ENCODE measurements around the gene SMIM11.

The SMIM11 gene

GRCh38 chr21:34337741-34338140, 37.6 kb upstream of the SMIM11 start:
- Histone ChIP-seq H3K18ac (ENCODE audit: low read depth in 1 of 2, low read length in 2 of 2) (no peak overlapping the region), H3K23ac (ENCODE audit: low read length in 2 of 2) (no peak overlapping the region), H2BK5ac (ENCODE audit: low read depth, low read length, poor library complexity, severe bottlenecking) (no peak overlapping the region), H3K27me3 (ENCODE audit: control insufficient read depth in 1 of 2, insufficient read depth in 1 of 2, low read length in 2 of 2) (no peaks in the 10 kb centered on the region), H3K14ac (ENCODE audit: low read length in 2 of 2) (no peak overlapping the region), H4K8ac (ENCODE audit: low read length) (no peak overlapping the region), H3K4me3 (ENCODE audit: insufficient read depth in 1 of 2, low read depth in 1 of 2, low read length in 2 of 2) (no peak overlapping the region), H3K79me1 (replicated peaks; ENCODE audit: low read length, poor library complexity, severe bottlenecking) (no peaks in the 10 kb centered on the region), H3K4ac (ENCODE audit: low read depth in 1 of 2, low read length in 2 of 2) (no peak overlapping the region), H2AK5ac (ENCODE audit: low read length, severe bottlenecking) (peak overlapping the region; percentile 40), H3K4me2 (ENCODE audit: low read length, poor library complexity, severe bottlenecking) (no peak overlapping the region), H3K9ac (ENCODE audit: low read length) (no peak overlapping the region), H3K4me1 (ENCODE audit: control insufficient read depth, insufficient read depth, low read depth, low read length) (peaks cover 19% of the 10 kb centered on the region), H2BK15ac (ENCODE audit: low read depth, poor library complexity, severe bottlenecking) (no peak overlapping the region), H2BK120ac (ENCODE audit: low read depth, low read length) (no peak overlapping the region), H2BK12ac (ENCODE audit: low read length in 2 of 2) (no peak overlapping the region), H2AFZ (ENCODE audit: low read depth, low read length) (no peak overlapping the region), H4K91ac (ENCODE audit: low read length) (no peak overlapping the region), H3K27ac (ENCODE audit: low read length, poor library complexity, severe bottlenecking) (no peak overlapping the region), H3K36me3 (ENCODE audit: control insufficient read depth in 1 of 2, insufficient read depth in 2 of 2, low read depth in 1 of 2, low read length in 2 of 2) (no peaks in the 10 kb centered on the region), H3K9me3 (ENCODE audit: control insufficient read depth, low read length) (no peaks in the 10 kb centered on the region)
- 69% methylated on average over 4 of the region's 6 CpGs for WGBS
- peak; percentile 14 for DNase-seq

DNA sequence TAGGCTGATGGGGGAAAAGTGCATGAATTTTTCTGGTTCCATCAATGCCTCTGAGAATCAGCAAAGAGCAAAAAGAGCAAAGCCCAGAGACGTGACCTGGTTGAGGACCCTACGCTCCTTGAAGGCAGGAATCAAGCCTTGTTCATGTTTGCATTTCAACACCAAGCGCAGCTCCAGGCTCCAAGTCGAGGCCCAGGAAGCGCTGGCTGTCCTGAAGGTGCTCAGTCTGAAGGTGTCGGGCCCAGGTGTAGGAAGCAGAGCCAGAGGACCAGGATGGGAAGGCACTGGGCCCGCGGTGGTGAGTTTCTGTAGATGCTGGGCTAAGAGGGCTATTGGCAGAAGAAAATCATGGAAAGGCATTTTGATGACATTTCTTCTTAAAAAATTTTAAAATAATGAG, 37.1 kb upstream of the SMIM11 start:
- H2BK5ac ChIP-seq (ENCODE audit: low read depth, low read length, poor library complexity, severe bottlenecking), result no peak overlapping the region
- no peak overlapping the region for H3K4me3 ChIP-seq (ENCODE audit: insufficient read depth in 1 of 2, low read depth in 1 of 2, low read length in 2 of 2)
- DNase-seq, result no peak
- no peak overlapping the region for H3K18ac ChIP-seq (ENCODE audit: low read depth in 1 of 2, low read length in 2 of 2)
- H3K23ac ChIP-seq (ENCODE audit: low read length in 2 of 2), result no peak overlapping the region
- H2BK12ac ChIP-seq (ENCODE audit: low read length in 2 of 2), result no peak overlapping the region
- H3K4ac ChIP-seq (ENCODE audit: low read depth in 1 of 2, low read length in 2 of 2), result no peak overlapping the region
- H3K27me3 ChIP-seq (ENCODE audit: control insufficient read depth in 1 of 2, insufficient read depth in 1 of 2, low read length in 2 of 2), result no peaks in the 10 kb centered on the region
- no peak overlapping the region for H4K91ac ChIP-seq (ENCODE audit: low read length)
- H2BK120ac ChIP-seq (ENCODE audit: low read depth, low read length), result no peak overlapping the region
- no peaks in the 10 kb centered on the region for H3K36me3 ChIP-seq (ENCODE audit: control insufficient read depth in 1 of 2, insufficient read depth in 2 of 2, low read depth in 1 of 2, low read length in 2 of 2)
- no peak overlapping the region for H3K9ac ChIP-seq (ENCODE audit: low read length)
- 94% methylated on average over 6 of the region's 8 CpGs for WGBS
- no peak overlapping the region for H2BK15ac ChIP-seq (ENCODE audit: low read depth, poor library complexity, severe bottlenecking)
- H3K79me1 ChIP-seq (replicated peaks; ENCODE audit: low read length, poor library complexity, severe bottlenecking), result no peaks in the 10 kb centered on the region
- no peak overlapping the region for H3K4me2 ChIP-seq (ENCODE audit: low read length, poor library complexity, severe bottlenecking)
- no peak overlapping the region for H2AFZ ChIP-seq (ENCODE audit: low read depth, low read length)
- H2AK5ac ChIP-seq (ENCODE audit: low read length, severe bottlenecking), result no peak overlapping the region
- H3K4me1 ChIP-seq (ENCODE audit: control insufficient read depth, insufficient read depth, low read depth, low read length), result peaks cover 18% of the 10 kb centered on the region
- H3K14ac ChIP-seq (ENCODE audit: low read length in 2 of 2), result no peak overlapping the region
- H4K8ac ChIP-seq (ENCODE audit: low read length), result no peak overlapping the region
- no peak overlapping the region for H3K27ac ChIP-seq (ENCODE audit: low read length, poor library complexity, severe bottlenecking)
- no peaks in the 10 kb centered on the region for H3K9me3 ChIP-seq (ENCODE audit: control insufficient read depth, low read length)

DNA sequence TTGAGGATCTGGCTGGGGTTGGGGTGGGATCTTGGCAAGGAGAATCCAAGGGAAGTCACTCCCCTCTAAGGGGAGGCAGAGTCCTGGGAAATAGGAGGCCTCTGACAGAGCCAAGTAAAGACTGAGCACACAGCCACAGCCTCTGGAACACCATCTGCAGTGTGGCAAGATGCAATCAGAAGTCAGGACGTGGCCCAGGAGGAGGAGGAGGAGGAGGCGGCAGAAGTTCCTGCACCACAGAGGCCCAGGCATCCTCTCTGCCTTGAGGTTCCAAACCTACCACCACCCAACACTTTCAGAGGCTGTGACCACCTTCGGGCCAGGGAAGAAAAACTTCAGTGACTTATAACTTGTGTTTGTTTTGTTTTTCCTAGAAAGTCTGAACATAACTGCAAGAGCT, 35.2 kb upstream of the SMIM11 start:
- H4K8ac ChIP-seq (ENCODE audit: low read length), result no peak overlapping the region
- no peak overlapping the region for H3K4me2 ChIP-seq (ENCODE audit: low read length, poor library complexity, severe bottlenecking)
- H3K4me3 ChIP-seq (ENCODE audit: insufficient read depth in 1 of 2, low read depth in 1 of 2, low read length in 2 of 2), result no peak overlapping the region
- H3K4ac ChIP-seq (ENCODE audit: low read depth in 1 of 2, low read length in 2 of 2), result no peak overlapping the region
- H3K9me3 ChIP-seq (ENCODE audit: control insufficient read depth, low read length), result no peaks in the 10 kb centered on the region
- H3K79me1 ChIP-seq (replicated peaks; ENCODE audit: low read length, poor library complexity, severe bottlenecking), result no peaks in the 10 kb centered on the region
- H2BK5ac ChIP-seq (ENCODE audit: low read depth, low read length, poor library complexity, severe bottlenecking), result no peak overlapping the region
- H3K27me3 ChIP-seq (ENCODE audit: control insufficient read depth in 1 of 2, insufficient read depth in 1 of 2, low read length in 2 of 2), result no peaks in the 10 kb centered on the region
- H4K91ac ChIP-seq (ENCODE audit: low read length), result no peak overlapping the region
- H2BK120ac ChIP-seq (ENCODE audit: low read depth, low read length), result no peak overlapping the region
- H3K36me3 ChIP-seq (ENCODE audit: control insufficient read depth in 1 of 2, insufficient read depth in 2 of 2, low read depth in 1 of 2, low read length in 2 of 2), result no peaks in the 10 kb centered on the region
- DNase-seq, result no peak
- H3K14ac ChIP-seq (ENCODE audit: low read length in 2 of 2), result peak overlapping the region in 1 of 2 experiments; percentile 49
- no peak overlapping the region for H3K9ac ChIP-seq (ENCODE audit: low read length)
- WGBS, result 50% methylated on average over 1 of the region's 3 CpGs
- no peak overlapping the region for H2AK5ac ChIP-seq (ENCODE audit: low read length, severe bottlenecking)
- no peak overlapping the region for H2AFZ ChIP-seq (ENCODE audit: low read depth, low read length)
- H3K18ac ChIP-seq (ENCODE audit: low read depth in 1 of 2, low read length in 2 of 2), result peak overlapping the region in 1 of 2 experiments; percentile 41
- H2BK12ac ChIP-seq (ENCODE audit: low read length in 2 of 2), result no peak overlapping the region
- H3K23ac ChIP-seq (ENCODE audit: low read length in 2 of 2), result no peak overlapping the region
- H3K4me1 ChIP-seq (ENCODE audit: control insufficient read depth, insufficient read depth, low read depth, low read length), result peaks cover 12% of the 10 kb centered on the region
- no peak overlapping the region for H3K27ac ChIP-seq (ENCODE audit: low read length, poor library complexity, severe bottlenecking)
- H2BK15ac ChIP-seq (ENCODE audit: low read depth, poor library complexity, severe bottlenecking), result no peak overlapping the region

DNA sequence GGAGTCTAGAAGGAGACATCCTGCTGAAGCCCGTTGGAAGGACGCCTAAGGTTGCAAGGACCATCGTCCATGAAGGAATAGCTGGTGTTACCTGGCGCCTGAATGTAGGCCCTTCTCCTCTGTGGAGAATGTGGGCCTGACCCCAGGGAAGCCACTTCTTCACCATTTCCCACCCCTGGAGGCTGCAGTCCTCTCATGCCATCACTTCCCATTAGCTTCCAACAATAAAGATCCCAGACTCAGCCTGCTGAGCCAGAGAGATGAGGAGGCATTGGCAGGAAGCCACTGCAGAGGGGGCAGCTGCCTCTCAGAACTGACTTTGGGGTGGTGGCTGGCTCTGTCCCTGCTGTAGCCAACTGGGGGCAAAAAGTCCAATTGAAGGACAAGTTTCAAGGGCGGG, 32.8 kb upstream of the SMIM11 start:
- H4K8ac ChIP-seq (ENCODE audit: low read length), result no peak overlapping the region
- no peaks in the 10 kb centered on the region for H3K36me3 ChIP-seq (ENCODE audit: control insufficient read depth in 1 of 2, insufficient read depth in 2 of 2, low read depth in 1 of 2, low read length in 2 of 2)
- no peaks in the 10 kb centered on the region for H3K9me3 ChIP-seq (ENCODE audit: control insufficient read depth, low read length)
- no peak overlapping the region for H4K91ac ChIP-seq (ENCODE audit: low read length)
- H3K27ac ChIP-seq (ENCODE audit: low read length, poor library complexity, severe bottlenecking), result no peak overlapping the region
- H3K4me3 ChIP-seq (ENCODE audit: insufficient read depth in 1 of 2, low read depth in 1 of 2, low read length in 2 of 2), result no peak overlapping the region
- H2AK5ac ChIP-seq (ENCODE audit: low read length, severe bottlenecking), result no peak overlapping the region
- no peak overlapping the region for H3K4me2 ChIP-seq (ENCODE audit: low read length, poor library complexity, severe bottlenecking)
- no peak overlapping the region for H2AFZ ChIP-seq (ENCODE audit: low read depth, low read length)
- no peak overlapping the region for H3K9ac ChIP-seq (ENCODE audit: low read length)
- no peak overlapping the region for H2BK5ac ChIP-seq (ENCODE audit: low read depth, low read length, poor library complexity, severe bottlenecking)
- H3K23ac ChIP-seq (ENCODE audit: low read length in 2 of 2), result no peak overlapping the region
- H2BK120ac ChIP-seq (ENCODE audit: low read depth, low read length), result no peak overlapping the region
- no peak overlapping the region for H3K4ac ChIP-seq (ENCODE audit: low read depth in 1 of 2, low read length in 2 of 2)
- peak overlapping the region; percentile 4 for H2BK15ac ChIP-seq (ENCODE audit: low read depth, poor library complexity, severe bottlenecking)
- WGBS, result 100% methylated on average over 5 of the region's 5 CpGs
- peak overlapping the region; percentile 38 to 57 for H2BK12ac ChIP-seq (ENCODE audit: low read length in 2 of 2)
- peaks cover 18% of the 10 kb centered on the region for H3K4me1 ChIP-seq (ENCODE audit: control insufficient read depth, insufficient read depth, low read depth, low read length)
- peak overlapping the region in 1 of 2 experiments; percentile 50 for H3K14ac ChIP-seq (ENCODE audit: low read length in 2 of 2)
- no peaks in the 10 kb centered on the region for H3K27me3 ChIP-seq (ENCODE audit: control insufficient read depth in 1 of 2, insufficient read depth in 1 of 2, low read length in 2 of 2)
- no peaks in the 10 kb centered on the region for H3K79me1 ChIP-seq (replicated peaks; ENCODE audit: low read length, poor library complexity, severe bottlenecking)
- H3K18ac ChIP-seq (ENCODE audit: low read depth in 1 of 2, low read length in 2 of 2), result no peak overlapping the region
- DNase-seq, result no peak
